ENCODE data around the gene FAM237A.

The FAM237A gene

DNA sequence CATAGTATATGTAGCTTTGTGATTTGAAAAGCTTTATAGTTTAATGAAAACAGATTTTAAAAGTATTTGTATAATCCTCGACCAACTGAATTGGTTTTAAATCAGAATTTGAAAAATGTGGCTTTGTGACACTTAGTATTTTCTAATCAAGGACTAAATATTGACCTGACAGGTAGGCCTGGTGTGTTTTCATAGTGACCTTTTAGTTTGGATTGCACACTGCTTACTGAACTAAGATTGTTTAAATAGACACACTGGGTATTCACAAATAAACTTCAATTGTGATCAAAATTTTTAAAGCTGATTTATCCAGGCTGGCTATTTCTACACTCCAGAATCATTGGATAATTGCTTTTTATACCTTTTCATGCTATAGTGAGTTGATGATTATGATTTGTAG lies 31.8 kb upstream of the FAM237A start:
- Histone ChIP-seq H3K27ac (replicated peaks) (no peak overlapping the region), H3K4me3 (replicated peaks; ENCODE audit: insufficient read depth, low read length) (no peak overlapping the region), H3K27me3 (ENCODE audit: insufficient read depth, poor library complexity, severe bottlenecking) (no peaks in the 10 kb centered on the region)
- no peak for DNase-seq (ENCODE audit: low read depth in 1 of 2, low spot score in 1 of 2)
- TF ChIP-seq, protein P1, sequence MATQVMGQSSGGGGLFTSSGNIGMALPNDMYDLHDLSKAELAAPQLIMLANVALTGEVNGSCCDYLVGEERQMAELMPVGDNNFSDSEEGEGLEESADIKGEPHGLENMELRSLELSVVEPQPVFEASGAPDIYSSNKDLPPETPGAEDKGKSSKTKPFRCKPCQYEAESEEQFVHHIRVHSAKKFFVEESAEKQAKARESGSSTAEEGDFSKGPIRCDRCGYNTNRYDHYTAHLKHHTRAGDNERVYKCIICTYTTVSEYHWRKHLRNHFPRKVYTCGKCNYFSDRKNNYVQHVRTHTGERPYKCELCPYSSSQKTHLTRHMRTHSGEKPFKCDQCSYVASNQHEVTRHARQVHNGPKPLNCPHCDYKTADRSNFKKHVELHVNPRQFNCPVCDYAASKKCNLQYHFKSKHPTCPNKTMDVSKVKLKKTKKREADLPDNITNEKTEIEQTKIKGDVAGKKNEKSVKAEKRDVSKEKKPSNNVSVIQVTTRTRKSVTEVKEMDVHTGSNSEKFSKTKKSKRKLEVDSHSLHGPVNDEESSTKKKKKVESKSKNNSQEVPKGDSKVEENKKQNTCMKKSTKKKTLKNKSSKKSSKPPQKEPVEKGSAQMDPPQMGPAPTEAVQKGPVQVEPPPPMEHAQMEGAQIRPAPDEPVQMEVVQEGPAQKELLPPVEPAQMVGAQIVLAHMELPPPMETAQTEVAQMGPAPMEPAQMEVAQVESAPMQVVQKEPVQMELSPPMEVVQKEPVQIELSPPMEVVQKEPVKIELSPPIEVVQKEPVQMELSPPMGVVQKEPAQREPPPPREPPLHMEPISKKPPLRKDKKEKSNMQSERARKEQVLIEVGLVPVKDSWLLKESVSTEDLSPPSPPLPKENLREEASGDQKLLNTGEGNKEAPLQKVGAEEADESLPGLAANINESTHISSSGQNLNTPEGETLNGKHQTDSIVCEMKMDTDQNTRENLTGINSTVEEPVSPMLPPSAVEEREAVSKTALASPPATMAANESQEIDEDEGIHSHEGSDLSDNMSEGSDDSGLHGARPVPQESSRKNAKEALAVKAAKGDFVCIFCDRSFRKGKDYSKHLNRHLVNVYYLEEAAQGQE (IDR thresholded peaks at IDR 0.05; ENCODE audit: insufficient replicate concordance, low read depth) = no peak
- TF ChIP-seq POLR2AphosphoS5 (IDR thresholded peaks at IDR 0.05; ENCODE audit: low read depth) = no peak
- TF ChIP-seq, protein P2, sequence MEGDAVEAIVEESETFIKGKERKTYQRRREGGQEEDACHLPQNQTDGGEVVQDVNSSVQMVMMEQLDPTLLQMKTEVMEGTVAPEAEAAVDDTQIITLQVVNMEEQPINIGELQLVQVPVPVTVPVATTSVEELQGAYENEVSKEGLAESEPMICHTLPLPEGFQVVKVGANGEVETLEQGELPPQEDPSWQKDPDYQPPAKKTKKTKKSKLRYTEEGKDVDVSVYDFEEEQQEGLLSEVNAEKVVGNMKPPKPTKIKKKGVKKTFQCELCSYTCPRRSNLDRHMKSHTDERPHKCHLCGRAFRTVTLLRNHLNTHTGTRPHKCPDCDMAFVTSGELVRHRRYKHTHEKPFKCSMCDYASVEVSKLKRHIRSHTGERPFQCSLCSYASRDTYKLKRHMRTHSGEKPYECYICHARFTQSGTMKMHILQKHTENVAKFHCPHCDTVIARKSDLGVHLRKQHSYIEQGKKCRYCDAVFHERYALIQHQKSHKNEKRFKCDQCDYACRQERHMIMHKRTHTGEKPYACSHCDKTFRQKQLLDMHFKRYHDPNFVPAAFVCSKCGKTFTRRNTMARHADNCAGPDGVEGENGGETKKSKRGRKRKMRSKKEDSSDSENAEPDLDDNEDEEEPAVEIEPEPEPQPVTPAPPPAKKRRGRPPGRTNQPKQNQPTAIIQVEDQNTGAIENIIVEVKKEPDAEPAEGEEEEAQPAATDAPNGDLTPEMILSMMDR (IDR thresholded peaks at IDR 0.05; ENCODE audit: insufficient read depth, low read length) = no peak
- TF ChIP-seq GABPA (IDR thresholded peaks at IDR 0.05; ENCODE audit: low read depth) = no peak
- no peak for TF ChIP-seq SPI1 (IDR thresholded peaks at IDR 0.05; ENCODE audit: borderline replicate concordance, low read depth)

DNA sequence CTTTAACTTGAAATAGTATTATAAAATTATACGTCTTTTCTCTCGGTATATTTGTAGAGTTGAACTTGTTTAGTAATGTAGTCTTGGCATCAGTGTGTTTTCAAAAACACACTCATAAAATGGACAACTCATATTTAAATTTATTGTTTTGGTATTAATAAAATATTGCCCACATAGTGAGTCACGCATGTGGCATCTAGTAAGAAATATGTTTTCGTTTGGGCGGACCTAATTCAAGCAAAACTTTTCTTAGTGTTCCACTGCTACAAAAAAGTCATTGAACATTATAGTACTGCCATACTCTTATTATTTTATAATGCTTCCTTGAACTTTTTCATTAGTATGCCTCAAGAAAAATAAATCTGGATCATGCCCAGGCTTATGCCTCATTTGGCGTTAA lies 31.1 kb upstream of the FAM237A start:
- Histone ChIP-seq H3K27ac (replicated peaks) (no peak overlapping the region), H3K4me3 (replicated peaks; ENCODE audit: insufficient read depth, low read length) (no peak overlapping the region), H3K27me3 (ENCODE audit: insufficient read depth, poor library complexity, severe bottlenecking) (no peaks in the 10 kb centered on the region)
- DNase-seq (ENCODE audit: low read depth in 1 of 2, low spot score in 1 of 2) = no peak
- TF ChIP-seq GABPA (IDR thresholded peaks at IDR 0.05; ENCODE audit: low read depth) = no peak
- no peak for TF ChIP-seq POLR2AphosphoS5 (IDR thresholded peaks at IDR 0.05; ENCODE audit: low read depth)

DNA sequence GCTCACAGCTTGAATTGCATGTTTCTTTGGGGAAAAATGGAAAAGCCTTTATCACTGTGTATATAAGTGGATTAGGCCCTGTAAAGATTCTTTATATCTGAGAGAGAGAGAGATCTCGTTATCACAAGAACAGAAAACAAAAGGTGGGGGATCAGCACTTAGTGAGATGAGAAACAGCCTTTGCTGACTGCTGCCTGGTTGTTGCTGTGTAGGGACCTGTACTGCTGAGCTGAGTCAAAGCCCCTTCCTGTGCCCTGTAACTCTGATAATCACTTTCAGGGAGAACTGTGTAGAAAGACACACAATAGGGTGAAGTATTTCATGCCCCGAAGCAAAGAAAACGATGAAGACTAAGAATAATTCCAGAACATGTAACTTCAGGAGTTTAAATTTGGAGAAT lies 30.6 kb upstream of the FAM237A start:
- H3K27me3 ChIP-seq (ENCODE audit: insufficient read depth, poor library complexity, severe bottlenecking) = no peaks in the 10 kb centered on the region
- no peak for DNase-seq (ENCODE audit: low read depth in 1 of 2, low spot score in 1 of 2)
- H3K27ac ChIP-seq (replicated peaks) = no peak overlapping the region
- TF ChIP-seq GABPA (IDR thresholded peaks at IDR 0.05; ENCODE audit: low read depth) (no peak), POLR2AphosphoS5 (IDR thresholded peaks at IDR 0.05; ENCODE audit: low read depth) (no peak), SPI1 (IDR thresholded peaks at IDR 0.05; ENCODE audit: borderline replicate concordance, low read depth) (no peak)
- TF ChIP-seq, protein P1 (IDR thresholded peaks at IDR 0.05; ENCODE audit: insufficient replicate concordance, low read depth) = no peak
- TF ChIP-seq, protein P2 (IDR thresholded peaks at IDR 0.05; ENCODE audit: insufficient read depth, low read length) = no peak
- no peak overlapping the region for H3K4me3 ChIP-seq (replicated peaks; ENCODE audit: insufficient read depth, low read length)

DNA sequence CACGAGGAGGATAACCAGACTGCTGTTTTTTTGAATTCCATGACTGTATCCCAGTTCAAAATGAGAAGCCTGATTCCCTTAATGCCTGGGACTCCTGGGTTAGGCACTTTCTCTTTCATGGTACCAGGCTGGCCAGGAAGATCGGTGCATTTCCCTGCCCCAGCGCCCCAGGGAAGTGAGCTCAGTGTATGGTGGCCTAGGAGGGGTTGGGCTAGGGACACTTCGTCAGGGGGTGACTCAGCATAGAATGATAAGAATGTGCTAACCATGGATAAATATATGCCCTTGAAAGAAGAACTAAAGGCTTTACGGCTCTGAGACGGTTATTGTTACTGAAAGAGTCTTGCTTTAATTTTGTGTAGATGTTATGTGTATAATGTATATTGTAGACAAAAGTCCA lies 27.5 kb upstream of the FAM237A start:
- no peak for TF ChIP-seq SPI1 (IDR thresholded peaks at IDR 0.05; ENCODE audit: borderline replicate concordance, low read depth)
- no peak for TF ChIP-seq POLR2AphosphoS5 (IDR thresholded peaks at IDR 0.05; ENCODE audit: low read depth)
- TF ChIP-seq, protein P1 (IDR thresholded peaks at IDR 0.05; ENCODE audit: insufficient replicate concordance, low read depth) = no peak
- TF ChIP-seq, protein P2 (IDR thresholded peaks at IDR 0.05; ENCODE audit: insufficient read depth, low read length) = no peak
- TF ChIP-seq GABPA (IDR thresholded peaks at IDR 0.05; ENCODE audit: low read depth) = no peak
- H3K4me3 ChIP-seq (replicated peaks; ENCODE audit: insufficient read depth, low read length) = no peak overlapping the region
- H3K27ac ChIP-seq (replicated peaks) = no peak overlapping the region
- DNase-seq (ENCODE audit: low read depth in 1 of 2, low spot score in 1 of 2) = peak in 1 of 2 experiments; percentile 2
- no peaks in the 10 kb centered on the region for H3K27me3 ChIP-seq (ENCODE audit: insufficient read depth, poor library complexity, severe bottlenecking)

Data from HL-60 (cell line).